ENCODE data around the gene NR2F2.

Gene NR2F2

GRCh38 chr15:96340598-96341512 is 10.4 kb downstream of the NR2F2 start:
- DNase-seq, result no peak
- Mint-ChIP-seq H3K9me3 (peaks cover 6% of the 10 kb centered on the region), H3K27me3 (peaks cover 96% of the 10 kb centered on the region), H3K4me3 (no peak overlapping the region), H3K36me3 (ENCODE audit: low read depth) (no peaks in the 10 kb centered on the region), H3K4me1 (ENCODE audit: low read depth) (peaks cover 10% of the 10 kb centered on the region), H3K27ac (no peak overlapping the region)

GRCh38 chr15:96341513-96342405 is 11.3 kb downstream of the NR2F2 start:
- no peak for DNase-seq
- H3K27ac Mint-ChIP-seq, result no peak overlapping the region
- H3K36me3 Mint-ChIP-seq (ENCODE audit: low read depth), result no peaks in the 10 kb centered on the region
- peaks cover 6% of the 10 kb centered on the region for H3K9me3 Mint-ChIP-seq
- H3K27me3 Mint-ChIP-seq, result peaks cover 96% of the 10 kb centered on the region
- H3K4me1 Mint-ChIP-seq (ENCODE audit: low read depth), result peaks cover 13% of the 10 kb centered on the region
- no peak overlapping the region for H3K4me3 Mint-ChIP-seq

- Mint-ChIP-seq H3K36me3 (ENCODE audit: low read depth) (no peaks in the 10 kb centered on the region), H3K27me3 (peaks cover 96% of the 10 kb centered on the region), H3K27ac (no peak overlapping the region), H3K4me1 (ENCODE audit: low read depth) (peaks cover 13% of the 10 kb centered on the region), H3K9me3 (peaks cover 6% of the 10 kb centered on the region), H3K4me3 (no peak overlapping the region)
- no peak for DNase-seq
Observed at GRCh38 chr15:96342406-96343112, 12.1 kb downstream of the NR2F2 start.

GRCh38 chr15:96343113-96344059 is 12.9 kb downstream of the NR2F2 start:
- Mint-ChIP-seq H3K9me3 (peaks cover 6% of the 10 kb centered on the region), H3K4me1 (ENCODE audit: low read depth) (peaks cover 14% of the 10 kb centered on the region), H3K27me3 (peaks cover 96% of the 10 kb centered on the region), H3K36me3 (ENCODE audit: low read depth) (no peaks in the 10 kb centered on the region), H3K27ac (no peak overlapping the region), H3K4me3 (no peak overlapping the region)
- no peak for DNase-seq

- no peaks in the 10 kb centered on the region for H3K36me3 Mint-ChIP-seq (ENCODE audit: low read depth)
- peaks cover 14% of the 10 kb centered on the region for H3K4me1 Mint-ChIP-seq (ENCODE audit: low read depth)
- H3K4me3 Mint-ChIP-seq, result no peak overlapping the region
- DNase-seq, result no peak
- H3K27me3 Mint-ChIP-seq, result peaks cover 98% of the 10 kb centered on the region
- H3K27ac Mint-ChIP-seq, result no peak overlapping the region
- H3K9me3 Mint-ChIP-seq, result peaks cover 6% of the 10 kb centered on the region
Observed at GRCh38 chr15:96344060-96344705, 13.7 kb downstream of the NR2F2 start.

- Mint-ChIP-seq H3K9me3 (peaks cover 5% of the 10 kb centered on the region), H3K4me1 (ENCODE audit: low read depth) (peaks cover 14% of the 10 kb centered on the region), H3K36me3 (ENCODE audit: low read depth) (no peaks in the 10 kb centered on the region), H3K4me3 (no peak overlapping the region), H3K27ac (no peak overlapping the region), H3K27me3 (peaks cover 98% of the 10 kb centered on the region)
- no peak for DNase-seq
Observed at GRCh38 chr15:96344706-96345559, 14.4 kb downstream of the NR2F2 start.

GRCh38 chr15:96345560-96346399 is 15.3 kb downstream of the NR2F2 start:
- Mint-ChIP-seq H3K4me3 (no peak overlapping the region), H3K9me3 (no peaks in the 10 kb centered on the region), H3K4me1 (ENCODE audit: low read depth) (peaks cover 9% of the 10 kb centered on the region), H3K27me3 (peaks cover 98% of the 10 kb centered on the region), H3K27ac (no peak overlapping the region), H3K36me3 (ENCODE audit: low read depth) (no peaks in the 10 kb centered on the region)
- DNase-seq, result no peak

- Mint-ChIP-seq H3K4me3 (no peak overlapping the region), H3K9me3 (no peaks in the 10 kb centered on the region), H3K27me3 (peaks cover 100% of the 10 kb centered on the region), H3K4me1 (ENCODE audit: low read depth) (peaks cover 6% of the 10 kb centered on the region), H3K36me3 (ENCODE audit: low read depth) (no peaks in the 10 kb centered on the region), H3K27ac (no peak overlapping the region)
- no peak for DNase-seq
Observed at GRCh38 chr15:96346409-96346970, 16.0 kb downstream of the NR2F2 start.

GRCh38 chr15:96347181-96348111 is 16.9 kb downstream of the NR2F2 start:
- Mint-ChIP-seq H3K4me3 (no peak overlapping the region), H3K36me3 (ENCODE audit: low read depth) (no peaks in the 10 kb centered on the region), H3K27ac (no peak overlapping the region), H3K9me3 (no peaks in the 10 kb centered on the region), H3K4me1 (ENCODE audit: low read depth) (peaks cover 5% of the 10 kb centered on the region), H3K27me3 (peaks cover 97% of the 10 kb centered on the region)
- DNase-seq, result no peak

GRCh38 chr15:96348112-96349027 is 17.9 kb downstream of the NR2F2 start:
- peaks cover 97% of the 10 kb centered on the region for H3K27me3 Mint-ChIP-seq
- H3K36me3 Mint-ChIP-seq (ENCODE audit: low read depth), result no peaks in the 10 kb centered on the region
- no peak overlapping the region for H3K4me3 Mint-ChIP-seq
- peaks cover 5% of the 10 kb centered on the region for H3K4me1 Mint-ChIP-seq (ENCODE audit: low read depth)
- no peak for DNase-seq
- H3K27ac Mint-ChIP-seq, result no peak overlapping the region
- no peaks in the 10 kb centered on the region for H3K9me3 Mint-ChIP-seq
